NCI-H2227 treated with DMSO at 0.1 percent for 48 hours (cell line): ENCODE results near the gene KCNJ5.

Source experiments
- DNase-seq: peaks from one replicate; lab custom pipeline; 2025; lab: John Stamatoyannopoulos, UW

The KCNJ5 gene

DNA sequence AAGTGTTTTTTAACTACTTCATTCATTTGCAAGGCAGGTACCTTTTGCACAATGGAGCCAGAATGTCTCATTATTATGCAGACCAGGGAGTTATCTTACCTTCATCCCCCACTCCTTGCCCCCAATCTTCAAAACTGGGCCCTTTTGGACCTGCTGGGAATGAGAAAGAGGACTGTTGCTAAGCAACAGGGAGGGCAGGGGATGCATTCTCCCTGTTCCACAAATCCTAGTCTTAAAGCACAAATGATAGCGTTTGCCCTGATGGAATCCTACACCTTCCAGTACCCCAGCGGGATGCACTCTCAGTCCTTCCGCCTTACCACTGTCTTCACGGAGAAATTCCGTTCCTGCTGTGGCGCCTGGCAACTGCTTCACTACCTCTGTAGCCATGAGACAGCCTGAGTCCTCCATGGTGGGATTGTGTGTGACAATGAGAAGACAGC lies 20.0 kb upstream of the KCNJ5 start:
- no peak for DNase-seq

DNA sequence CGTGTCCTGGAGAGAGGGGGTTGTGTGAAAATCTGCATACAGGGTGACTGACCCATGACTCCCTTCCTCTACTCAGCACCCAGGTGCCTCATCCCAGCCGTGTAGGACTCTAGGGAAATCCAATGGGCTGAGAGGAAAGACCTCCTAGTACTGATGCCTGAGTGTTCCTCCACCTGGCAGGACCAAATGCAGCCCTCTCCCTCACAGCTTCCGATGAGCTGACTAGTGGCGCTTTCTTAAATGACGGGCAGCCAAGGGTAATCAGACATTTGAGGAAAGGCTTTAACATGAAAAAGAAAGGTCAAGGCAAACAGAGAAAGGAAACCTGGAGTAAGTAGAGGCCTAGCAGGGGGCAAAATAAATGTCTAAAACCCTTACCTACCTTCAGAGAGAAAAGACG lies 19.1 kb upstream of the KCNJ5 start:
- no peak for DNase-seq

DNA sequence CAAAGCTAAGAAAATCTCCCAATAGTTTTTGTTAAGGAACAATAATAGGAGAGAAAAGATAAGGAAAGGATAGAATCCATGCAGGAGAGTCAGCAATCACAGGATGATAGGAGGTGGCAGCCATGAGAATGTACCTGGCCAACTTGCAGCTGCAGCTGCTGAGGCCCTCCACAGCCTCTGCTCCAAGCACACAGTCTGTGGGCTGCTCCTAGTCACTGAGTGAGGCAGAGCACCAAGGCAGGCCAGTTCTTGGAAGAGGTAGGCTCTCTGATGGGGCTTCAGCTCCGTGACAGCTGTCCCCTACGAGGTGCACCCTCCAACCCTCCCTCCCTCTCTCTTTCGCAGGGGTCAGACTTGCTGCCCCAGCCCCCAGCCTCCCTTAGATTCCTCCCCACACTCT lies 18.6 kb upstream of the KCNJ5 start:
- no peak for DNase-seq

- no peak for DNase-seq
Observed at GRCh38 chr11:128874427-128874826, 16.7 kb upstream of the KCNJ5 start.

DNA sequence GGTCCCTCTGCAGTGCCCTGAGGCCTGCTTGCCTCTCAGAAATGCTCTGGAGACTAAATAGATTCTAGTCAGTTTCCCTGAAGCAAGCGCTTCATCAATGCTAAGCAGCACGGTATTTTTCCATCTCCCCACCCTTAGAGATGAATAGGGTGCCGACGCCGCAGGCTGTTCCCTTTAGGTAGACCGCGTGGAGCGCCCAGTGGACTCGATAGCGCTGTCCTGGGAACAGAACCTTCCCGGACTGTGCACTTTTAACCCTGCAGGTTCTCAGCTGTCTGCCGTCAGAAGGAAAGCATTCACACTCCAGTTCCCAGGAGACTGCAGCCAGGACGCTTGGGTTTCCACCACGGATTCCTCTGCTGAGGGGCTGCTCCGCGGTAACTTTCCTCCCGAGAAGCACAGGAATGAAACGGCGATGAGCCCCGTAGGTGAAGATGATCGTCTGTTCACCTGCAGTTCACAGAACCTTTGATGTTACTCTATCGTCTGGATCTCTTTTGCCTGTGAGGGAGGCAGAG lies 15.0 kb upstream of the KCNJ5 start:
- no peak for DNase-seq

GRCh38 chr11:128877726-128878125 lies 13.4 kb upstream of the KCNJ5 start:
- no peak for DNase-seq

DNA sequence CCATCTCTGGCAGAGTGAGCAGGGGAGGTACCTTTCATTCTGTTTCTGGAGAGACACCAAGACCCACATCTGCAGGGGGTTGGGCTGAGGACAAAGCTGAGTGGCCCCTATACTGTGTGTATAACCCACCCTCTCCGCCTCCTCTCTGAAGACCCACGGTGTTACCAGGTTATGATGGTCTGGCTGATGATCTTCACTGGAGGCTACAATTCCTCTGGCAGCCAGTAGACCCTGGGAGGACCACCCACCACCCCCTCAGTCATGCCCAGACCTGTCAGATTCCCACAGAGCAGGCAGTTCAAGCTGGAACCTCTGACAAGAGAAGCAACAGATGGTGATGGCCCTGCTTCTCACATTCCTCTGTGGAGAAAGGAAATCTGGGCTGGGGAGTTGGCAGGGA lies 12.7 kb upstream of the KCNJ5 start:
- no peak for DNase-seq

GRCh38 chr11:128879817-128880216 lies 11.3 kb upstream of the KCNJ5 start:
- DNase-seq = no peak

GRCh38 chr11:128881221-128881620 lies 9.9 kb upstream of the KCNJ5 start:
- no peak for DNase-seq

GRCh38 chr11:128882451-128882850 lies 8.7 kb upstream of the KCNJ5 start:
- DNase-seq = no peak

DNA sequence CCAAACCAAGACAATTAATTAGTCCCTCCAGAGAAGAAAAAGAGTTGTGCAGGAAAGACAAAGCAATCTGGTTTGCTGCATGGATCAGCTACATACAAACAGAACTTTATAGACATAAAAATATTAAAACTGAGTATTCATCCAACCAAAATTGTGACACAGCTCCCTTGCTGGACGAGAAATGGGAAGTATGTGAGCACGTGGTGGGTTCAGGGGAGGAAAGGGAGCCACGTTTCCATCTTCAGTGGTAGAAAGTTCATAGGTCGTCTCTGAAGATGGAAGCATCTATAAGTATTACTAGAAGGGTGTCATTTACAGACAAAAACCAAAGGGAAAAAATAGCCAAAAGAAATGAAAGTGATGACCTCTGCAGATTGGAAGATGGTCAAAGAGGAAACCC lies 7.1 kb upstream of the KCNJ5 start:
- no peak for DNase-seq

DNA sequence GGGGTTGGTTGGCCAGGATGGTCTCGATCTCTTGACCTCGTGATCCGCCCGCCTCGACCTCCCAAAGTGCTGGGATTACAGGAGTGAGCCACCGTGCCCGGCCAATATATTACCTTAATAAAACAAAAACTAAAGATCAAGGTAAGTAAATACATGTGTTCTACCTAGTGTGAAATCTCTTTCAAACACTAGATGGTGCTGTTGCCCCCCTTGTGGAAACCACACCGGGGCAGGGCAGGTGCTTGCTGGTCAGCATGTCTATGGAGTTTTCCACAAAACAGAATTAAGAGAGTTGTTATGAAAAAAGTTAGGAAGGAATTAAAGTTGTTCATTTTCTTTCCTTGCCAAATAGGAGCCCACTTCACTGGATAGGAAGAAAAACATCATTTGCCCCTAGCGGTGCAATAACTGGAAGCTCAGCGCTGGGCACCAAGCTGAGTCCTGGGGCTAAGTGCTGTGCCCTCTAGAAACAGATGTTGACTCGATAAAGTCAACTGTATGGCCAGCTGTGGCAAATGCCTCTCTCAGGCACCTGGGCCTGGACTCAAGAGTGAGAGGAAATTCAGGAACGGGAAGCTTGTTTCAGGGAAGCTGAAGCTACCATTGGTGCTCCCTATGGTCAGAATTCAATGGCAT lies 6.3 kb upstream of the KCNJ5 start:
- peak; percentile 14 for DNase-seq

DNA sequence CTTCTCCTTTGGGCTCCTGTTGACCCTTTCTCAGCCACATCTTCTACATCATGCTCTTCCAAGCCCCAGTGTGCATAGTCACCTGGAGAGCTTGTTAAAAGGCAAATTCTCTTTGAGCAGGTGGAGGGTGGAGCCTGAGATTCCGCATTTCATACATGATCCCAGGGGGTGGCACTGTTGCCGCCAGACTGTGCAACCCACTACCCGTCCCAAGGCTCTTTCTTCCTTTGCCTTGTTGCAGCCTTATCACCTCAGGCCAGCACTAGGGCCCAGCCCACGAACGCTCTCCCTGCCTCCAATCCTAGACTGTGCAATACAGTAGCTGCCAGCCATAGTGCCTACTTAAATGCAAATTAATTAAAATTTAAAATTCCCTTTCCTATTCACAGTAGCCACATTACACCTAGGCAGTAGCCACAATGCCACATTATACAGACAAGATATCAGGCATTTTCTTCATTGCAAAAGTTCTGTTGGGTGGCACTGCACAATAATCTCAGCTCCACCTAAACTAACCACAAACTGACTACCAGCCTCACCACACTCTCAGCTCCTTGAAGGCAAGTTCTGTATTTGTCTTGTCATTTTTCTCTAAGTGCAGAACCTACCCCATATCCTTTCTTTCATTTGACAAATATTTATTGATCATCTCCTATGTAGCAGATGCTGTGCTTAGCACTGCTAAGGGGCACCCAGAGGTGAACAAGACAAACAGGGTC lies 4.6 kb upstream of the KCNJ5 start:
- DNase-seq = no peak

- DNase-seq = no peak
Observed at GRCh38 chr11:128888034-128888985, 2.8 kb upstream of the KCNJ5 start.

DNA sequence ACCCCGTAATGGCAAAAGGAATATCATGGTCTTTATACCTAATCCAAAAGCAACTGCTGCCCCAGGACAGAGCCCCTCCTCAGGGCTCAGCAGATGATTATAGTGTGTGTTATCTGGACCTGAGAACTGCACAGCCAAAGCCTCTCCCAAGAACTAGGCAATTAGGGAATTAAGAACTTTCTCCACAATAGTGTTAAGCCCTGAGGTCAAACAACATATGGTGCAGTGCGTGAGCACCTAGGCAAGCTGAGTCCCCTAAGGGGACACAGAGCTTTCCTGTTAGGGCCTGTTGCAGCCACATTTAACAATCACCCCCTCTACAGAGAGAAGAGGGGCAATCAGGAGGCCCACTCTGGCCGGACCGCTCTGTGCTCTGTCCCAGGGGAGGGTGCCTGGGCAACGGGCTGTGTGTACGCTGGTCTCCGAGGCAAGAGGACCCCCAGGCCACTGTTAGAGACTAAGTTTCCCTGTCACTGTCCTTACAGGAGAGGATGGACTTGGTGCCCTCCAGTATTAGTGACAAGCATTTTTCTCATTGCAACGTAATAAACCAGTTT lies 1.4 kb upstream of the KCNJ5 start:
- DNase-seq = no peak

GRCh38 chr11:128890216-128890542 lies 977 bp upstream of the KCNJ5 start:
- no peak for DNase-seq

GRCh38 chr11:128891913-128892398 lies 800 bp downstream of the KCNJ5 start:
- DNase-seq = no peak

- DNase-seq = no peak
Observed at GRCh38 chr11:128892866-128893565, 1.9 kb downstream of the KCNJ5 start.

GRCh38 chr11:128893578-128894285 lies 2.6 kb downstream of the KCNJ5 start:
- DNase-seq = no peak

- DNase-seq = no peak
Observed at GRCh38 chr11:128894286-128894681, 3.1 kb downstream of the KCNJ5 start.

- DNase-seq = no peak
Observed at GRCh38 chr11:128894685-128895084, 3.5 kb downstream of the KCNJ5 start.
